Activated CD4-positive, CD25-positive, alpha-beta regulatory T cell treated with anti-CD3 and anti-CD28 coated beads, Interleukin-2, amount 50 U/mL, for 24 hours (primary cell): ENCODE measurements around the gene WNT7A.

ENCODE experiments used
- ATAC-seq, 2 donors: fragments of 150-1000 bp; cut with Tn5 transposase; one replicate each; pipeline ENCODE4 v1.10.0; 2021; ENCODE audit warnings: mild to moderate bottlenecking in 1 of 2, moderate library complexity in 1 of 2

Gene WNT7A

DNA sequence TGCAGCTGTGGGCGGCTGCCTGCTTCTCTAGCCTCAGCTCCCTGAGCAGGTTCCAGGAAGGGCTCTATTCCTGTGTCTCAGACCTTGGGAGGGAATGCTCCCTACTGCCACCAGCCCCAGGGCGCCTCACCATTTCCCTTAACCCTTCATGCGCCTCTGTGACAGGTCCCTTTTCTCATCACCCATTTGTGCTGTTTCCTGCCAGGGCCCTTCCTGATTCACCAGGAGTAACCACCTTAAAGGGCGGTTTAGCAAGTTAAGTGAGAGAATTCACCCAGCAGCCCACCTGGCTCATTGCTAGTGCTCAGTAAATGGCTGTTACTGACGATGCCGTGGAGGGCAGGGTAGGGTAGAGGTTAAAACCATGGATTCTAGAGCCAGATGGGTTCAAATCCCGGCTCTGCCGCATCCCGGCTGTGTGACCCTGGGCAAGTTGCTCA, 87.8 kb downstream of the WNT7A start:
- ATAC-seq, result no peak

DNA sequence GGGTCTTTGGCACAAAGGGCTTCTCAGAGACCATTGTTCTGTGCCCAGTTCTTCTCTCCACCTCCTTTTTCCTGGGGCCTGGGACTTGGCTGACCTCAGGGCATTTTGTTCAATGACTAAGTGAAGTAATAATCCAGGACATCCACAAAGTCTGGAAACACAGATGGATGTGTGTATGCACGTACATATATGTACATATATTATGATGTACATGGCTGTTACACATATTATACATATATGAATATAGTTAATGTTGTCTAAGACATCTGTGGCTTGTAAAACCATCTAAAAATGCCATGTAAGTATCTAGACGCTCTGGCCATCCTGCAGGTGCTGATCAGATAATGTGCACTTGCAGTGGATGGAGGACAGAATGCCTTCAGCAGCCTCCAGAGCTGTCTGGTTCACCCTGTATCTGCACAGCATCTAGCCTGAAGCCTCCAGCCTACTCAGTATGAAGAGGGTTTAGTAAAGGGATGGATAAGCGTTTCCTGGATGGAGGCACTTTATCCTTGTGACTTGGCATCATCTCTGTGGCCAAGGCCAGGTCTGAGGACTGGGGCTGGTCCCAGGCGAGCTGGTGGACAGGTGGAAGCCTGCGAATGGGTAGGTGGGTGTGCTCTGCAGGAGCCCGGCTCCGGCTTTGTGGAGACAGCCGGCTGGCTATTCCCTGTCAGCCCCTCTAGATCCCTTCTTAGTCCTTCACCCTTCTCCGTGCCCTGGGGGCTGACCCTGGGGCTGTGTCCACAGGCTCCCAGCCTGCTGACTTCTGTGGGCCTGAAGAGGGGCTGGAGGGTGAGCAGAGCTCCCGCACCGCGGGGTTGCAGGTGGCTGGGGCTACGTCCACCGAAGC, 88.4 kb downstream of the WNT7A start:
- ATAC-seq, result peak in 1 of 2 donors; percentile 11

DNA sequence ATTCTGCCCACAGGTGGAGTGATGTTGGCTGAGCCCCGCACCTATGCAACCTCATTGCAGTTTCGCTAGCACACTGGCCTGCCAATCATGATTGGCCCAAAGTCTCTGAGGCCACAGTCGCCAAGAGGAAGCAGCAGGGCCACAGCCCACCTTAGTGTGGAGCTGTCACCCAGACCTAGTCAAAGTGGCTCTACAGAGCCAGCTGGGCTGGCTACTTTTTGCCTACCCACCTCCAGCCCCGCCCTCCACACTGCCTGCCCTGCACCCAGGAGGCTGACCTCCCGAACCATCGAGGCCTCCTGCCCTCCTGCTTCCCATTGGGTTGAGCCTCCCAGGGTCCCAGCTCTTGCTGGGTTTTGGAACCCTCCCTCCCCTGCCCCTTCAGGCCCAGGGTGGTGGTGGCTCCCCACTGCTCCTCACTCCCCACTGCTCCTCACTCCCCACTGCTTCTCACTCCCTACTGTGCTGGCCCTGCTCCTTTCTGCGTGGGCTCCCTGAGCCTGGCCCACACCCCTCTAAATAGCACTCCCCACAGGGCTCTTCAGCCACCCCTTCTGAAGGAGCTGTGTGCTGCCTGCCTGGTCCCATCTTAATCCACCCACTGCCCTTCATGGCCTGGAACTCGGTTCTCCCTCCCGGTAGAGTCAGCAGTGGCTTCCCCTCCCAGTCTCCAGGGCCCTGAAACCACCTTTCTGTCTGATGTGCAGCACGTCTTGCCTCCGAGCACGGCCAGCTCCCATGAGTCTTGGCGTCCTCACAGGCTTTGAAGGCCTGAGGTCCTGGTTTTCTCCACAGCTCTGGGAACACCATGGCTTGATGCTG, 89.3 kb downstream of the WNT7A start:
- ATAC-seq, result no peak

DNA sequence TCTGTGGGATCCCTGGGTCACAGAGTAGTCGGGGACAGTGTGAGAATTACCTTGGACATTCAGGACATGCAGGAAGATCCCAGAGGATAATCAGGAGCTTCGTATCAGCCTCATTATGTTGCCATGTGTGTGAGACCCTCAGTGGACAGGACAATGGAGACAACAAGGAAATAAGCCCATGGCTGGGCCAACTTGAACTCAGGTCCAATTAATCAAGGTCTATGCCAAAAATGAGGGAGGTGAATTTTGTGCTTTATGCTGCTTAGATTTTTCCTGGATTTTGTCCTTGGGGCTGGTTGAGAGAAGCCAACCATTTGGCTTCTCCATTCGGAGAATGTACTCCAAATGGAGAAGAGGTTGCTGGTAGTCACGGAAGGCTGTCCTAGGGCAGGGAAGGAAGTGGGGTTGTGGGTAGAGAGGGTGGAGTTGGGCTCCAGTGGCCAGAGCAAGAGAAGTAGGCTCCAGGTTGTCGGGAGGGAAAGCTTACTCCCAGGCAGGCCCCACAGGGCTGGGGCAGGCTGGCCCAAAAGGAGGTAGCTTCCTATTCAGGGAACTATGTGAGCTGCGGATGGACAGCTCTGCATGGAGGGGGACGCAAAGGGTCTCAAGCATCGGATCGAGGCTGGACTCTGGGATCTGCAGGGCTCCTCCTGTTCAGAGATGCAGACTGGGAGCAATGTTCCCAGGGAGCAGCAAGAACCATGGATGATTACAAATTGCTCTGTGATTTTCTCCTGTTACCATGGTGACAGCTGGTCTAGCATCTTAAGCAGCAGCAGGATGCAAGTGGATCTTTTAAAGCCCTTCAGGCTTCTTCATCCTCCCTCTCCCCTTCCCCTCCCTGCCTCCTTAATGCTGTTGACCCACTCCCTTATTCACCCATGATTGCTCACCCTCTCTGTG, 91.1 kb downstream of the WNT7A start:
- ATAC-seq, result no peak

DNA sequence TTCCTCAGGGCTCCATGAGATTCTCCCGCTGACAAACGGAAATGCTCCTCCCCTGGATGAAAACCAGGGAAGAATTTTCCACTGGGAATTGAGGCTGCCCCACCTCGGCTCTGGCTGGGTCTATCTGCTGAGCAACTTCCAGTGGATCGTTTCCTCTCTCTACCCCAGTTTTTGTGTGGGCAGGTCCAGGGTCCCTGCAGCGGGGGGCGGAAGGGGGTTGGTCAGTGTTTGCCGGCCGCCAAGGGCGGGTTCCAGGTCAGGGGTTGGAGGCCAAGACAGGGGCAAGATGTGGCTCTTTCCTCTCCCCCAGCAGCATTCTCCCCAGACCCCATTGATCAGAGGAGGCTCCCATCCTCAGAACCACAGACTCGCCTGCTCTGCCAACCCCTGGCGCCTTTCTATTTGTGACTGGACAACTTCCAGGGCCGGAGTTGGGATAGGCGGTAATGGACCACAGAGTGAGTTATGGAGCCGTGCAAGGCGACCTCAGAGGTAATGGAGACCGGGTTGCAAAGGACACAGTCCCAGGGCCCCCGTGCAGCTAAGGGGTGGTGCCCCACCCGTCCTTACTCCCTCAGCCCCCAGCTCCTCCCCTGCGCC, 92.2 kb downstream of the WNT7A start:
- no peak for ATAC-seq

DNA sequence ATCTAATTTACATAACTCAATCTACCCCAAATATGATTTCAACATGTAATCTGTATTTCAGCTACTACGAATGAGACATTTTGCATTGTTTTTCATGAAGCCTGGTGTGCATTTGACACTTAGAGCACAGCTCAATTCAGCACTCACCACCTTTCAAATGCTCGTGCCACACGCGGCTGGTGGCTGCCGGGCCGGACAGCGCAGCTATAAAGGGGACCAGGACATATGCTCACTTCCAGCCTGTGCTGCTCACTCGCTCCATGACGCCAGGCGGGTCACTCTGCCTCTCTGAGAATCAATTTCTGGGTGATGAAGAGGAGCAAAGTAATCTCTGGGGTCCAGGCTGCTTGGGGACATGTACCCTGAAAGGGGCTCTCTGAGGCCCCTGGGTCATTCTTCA, 93.1 kb downstream of the WNT7A start:
- ATAC-seq, result no peak

DNA sequence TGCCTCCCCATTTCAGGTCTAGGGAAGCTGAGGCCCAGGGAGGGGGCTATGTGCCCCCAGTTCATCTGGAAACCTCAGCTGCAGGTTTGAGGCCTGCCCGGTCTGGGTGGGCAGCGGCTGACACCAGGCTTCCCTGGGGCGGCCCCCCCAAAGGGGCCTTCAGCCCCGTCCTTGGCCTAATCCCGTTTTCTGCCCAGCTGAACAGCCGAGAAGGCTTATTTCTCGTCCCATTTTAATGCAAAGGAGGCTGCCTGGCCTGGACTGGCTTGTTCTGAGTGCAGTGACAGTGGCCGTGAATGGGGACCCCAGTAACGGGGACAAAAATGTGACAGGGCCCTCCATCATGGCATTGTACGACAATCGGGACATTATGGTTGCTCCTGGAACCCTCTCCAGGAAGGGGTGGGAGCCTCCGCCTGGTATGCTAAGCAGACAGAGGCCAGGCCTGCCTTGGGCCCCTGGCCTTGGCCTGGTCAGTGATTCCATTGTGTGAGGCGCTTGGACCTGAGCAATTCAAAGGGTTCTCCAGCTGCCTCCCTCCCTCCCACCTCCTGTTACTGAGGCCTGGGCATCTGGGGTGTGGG, 93.9 kb downstream of the WNT7A start:
- ATAC-seq, result no peak

DNA sequence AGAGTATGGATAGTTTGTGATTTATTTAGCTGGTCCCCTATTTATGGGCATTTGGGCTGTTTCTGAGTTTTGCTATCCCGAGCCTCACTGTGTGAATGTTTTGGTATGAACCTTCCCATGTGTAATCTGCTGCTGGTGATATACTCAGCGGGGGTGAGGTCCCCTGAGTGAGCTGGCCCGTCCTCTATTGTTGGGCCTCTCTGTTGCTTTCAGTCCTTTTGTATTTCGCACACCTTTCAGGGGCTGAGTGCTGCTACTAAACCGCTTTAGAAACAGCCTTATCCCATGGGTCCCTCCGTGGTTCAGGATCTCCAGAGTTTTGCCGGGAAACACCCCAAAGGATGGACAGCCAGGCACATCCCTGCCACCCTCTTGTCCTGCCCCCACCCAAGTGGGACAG, 94.5 kb downstream of the WNT7A start:
- ATAC-seq, result no peak

DNA sequence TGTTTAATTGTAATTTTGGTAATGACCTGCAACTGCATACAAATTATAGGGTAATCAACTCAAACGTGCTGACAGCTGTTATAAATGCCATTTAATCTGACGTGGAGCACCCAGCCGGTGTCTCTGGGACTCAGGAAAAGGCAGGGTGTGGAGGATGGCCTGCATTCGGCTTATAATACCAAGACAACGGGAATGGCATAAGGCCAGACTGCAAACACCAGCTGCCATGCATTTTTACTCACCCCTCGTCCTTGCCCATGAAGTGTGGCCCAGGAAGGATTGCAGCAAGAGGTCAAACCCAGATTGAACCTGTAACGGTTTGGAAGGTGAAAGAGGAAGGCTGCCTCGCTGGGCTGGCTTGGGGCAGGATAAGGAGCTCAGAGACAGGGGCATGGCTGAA, 96.4 kb downstream of the WNT7A start:
- ATAC-seq, result no peak

DNA sequence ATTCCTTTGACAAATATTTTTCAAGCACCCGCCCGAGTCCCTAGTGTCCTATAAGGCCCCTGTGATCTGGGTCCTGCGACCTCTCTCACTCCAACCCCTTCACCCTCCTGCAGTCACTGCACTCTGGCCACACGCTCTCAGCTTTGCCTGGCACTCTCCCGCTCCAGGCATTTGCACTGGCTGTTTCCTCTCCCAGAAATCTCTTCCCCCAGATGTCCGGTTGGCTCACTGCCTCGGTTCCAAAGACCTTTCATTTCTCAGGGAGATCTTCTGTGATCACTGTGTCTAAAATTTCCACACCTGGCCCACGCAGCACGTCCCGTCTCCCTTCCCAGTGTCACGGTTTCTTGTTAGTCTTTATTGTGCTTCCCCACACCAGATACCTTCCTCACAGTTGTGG, 97.4 kb downstream of the WNT7A start:
- no peak for ATAC-seq

DNA sequence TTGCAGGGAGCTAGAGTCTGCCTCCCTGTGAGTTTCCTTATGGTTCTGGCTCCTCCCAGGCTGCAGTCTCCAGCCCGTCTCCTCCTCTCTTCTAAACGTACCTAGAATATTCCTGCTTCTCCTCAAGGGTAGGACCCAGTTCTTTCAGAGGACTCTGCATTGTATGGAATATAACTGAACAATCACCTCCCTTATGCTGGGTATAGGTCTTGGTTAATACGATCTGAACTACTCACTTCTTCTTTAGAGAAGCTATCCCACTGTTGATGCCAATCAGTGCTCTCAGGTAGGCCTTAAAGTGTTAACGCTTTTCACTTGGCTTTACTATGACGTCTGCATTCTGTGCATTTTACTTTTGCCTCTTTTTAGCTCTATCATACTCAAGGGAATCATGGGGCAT, 98.5 kb downstream of the WNT7A start:
- no peak for ATAC-seq

DNA sequence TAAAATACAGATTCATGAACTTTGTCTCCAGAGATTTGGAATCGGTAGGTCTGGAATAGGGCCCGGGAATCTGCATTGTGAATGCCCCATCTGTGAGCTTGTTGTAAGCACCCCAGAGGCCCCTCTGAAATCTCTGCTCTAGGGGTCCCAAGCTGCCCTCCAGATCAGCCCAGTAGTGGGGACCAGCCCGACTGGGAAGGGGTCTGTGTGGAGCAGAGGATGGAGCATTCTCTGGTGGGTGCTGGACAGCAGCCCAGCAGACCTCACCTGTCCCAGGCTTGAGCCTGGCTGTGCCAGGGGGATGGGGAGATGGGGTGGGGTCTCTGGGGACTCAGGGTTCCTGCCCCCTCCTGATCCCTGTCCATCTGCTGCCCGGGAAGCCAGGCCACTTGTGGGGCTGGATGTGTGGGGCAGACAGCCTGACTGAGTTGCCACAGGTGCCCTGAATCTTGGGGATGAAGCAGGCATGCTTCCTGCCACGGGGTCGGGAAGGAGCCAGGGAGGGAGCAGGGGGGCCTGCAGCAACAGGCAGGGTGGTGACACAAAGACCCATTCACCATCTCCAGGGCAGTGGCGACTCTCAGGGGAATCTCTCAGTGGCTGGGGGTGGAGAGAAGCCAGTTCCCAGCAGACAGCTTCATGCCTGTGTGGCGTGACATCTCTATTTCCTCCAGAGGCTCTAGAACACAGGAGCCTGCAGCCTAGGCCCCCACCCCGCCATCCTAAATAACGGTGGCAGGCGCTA, 99.3 kb downstream of the WNT7A start:
- ATAC-seq, result no peak

DNA sequence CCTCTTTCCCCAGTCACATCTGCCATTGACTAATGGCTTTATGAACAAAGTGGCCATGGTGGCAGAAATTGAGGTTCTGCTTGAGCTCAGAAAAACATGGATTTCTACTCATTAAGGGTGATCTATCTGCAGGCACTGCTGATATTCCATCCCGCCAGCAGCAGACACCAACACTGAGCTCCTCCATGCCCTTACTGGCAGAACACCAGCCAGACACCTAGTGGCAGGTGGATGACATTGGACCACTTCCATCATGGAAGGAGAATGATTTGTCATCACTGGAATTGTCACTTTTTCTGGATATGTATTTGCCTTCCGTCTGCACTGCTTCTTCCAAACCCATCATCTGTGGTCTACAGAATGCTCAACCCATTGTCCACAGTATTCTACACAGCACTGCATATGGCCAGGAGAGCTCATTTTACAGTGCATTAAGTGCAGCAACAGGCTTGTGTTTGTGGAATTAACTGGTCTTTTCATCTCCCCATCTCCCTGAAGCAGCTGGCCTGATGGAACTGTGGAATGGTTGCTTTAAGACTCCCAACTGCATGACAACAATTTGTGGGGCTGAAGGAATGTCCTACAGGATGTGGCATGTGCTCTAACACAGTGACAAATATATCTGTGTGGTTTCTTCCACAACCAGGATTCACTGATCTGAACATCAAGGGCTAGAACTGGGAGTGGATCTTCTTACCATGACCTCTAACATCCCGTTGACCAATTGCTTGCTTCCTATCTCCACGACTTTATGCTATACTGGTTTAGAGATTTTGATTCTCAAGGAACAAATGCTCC, 103.4 kb downstream of the WNT7A start:
- ATAC-seq, result no peak

DNA sequence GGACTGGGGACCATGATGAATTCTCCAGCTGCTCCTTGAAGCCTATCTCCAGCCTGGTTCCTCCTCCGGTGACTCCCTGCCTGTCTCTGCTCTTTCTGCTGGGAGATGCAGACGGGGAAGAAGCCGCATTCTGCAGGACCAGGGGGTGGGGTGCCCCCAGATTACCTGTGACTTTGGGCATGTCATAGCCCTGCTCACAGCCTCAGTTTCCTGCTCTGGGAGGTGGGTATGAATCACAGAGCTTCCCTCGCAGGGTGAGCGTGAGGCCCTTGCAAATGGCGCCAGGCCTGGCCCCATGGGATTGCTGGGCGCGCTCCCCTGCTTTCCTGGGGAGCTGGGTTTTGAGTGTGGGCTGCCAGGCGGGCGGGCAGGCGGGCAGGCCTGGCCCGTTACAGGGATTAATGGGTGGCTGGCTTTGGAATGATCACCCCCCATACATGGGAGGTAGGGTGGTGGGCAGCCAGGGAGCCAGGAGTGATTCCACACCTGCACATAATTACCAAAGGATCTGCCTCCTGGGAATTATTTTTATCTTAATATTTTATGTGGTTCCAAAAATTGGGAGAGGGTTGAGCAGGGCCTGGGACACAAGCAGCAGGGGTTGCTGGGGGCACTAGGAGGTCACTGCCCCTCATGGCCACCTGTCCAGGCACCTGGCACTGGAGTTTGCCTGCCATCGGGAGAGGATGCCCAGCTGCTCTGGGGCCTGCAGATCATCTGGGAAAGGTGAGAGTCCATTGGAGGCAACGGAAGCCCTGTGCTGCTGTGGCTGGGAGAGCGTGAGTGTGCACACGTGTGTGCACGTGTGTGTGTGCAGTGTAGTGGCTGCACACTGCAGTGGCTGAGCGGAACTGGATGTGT, 106.8 kb downstream of the WNT7A start:
- no peak for ATAC-seq

DNA sequence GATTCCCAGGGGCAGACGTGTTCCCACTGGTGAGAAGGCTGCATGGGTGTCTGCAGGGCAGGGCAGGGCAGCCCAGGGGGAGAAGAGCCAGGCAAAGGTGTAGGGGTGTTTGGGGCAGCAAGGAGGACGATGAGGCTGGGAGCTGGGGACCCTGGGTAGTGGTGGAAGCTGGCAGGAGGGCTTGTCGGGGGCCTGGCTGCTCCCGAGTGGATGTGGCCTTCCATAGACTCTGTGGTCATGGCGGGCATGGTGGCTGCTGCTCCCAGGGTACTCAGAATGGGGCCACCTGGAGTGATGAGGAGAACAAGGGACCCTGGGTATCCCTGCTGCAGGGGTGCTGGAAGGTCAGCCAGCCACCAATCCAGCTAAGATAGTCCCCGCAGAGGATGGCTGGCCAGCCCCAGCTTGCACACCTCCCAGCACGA, 107.5 kb downstream of the WNT7A start:
- ATAC-seq, result no peak

DNA sequence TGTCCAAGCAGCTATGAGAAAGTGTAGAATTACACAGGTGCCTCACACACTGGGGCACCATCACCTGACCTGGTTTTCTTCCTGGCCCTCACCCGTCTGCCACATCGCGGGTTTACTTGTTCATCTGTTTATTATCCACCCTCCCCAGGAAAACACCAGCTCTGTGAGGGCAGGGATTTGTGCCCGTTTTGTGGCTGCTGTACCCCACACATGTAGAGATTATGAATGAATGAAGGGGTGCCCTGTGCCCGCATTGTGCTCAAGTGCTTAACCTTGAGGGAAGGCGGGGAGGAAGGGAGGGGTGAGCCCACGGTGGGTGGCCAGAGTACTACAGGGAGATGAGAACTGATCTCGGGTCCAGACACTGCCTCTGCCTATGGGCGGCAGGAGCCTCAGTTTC, 108.4 kb downstream of the WNT7A start:
- ATAC-seq, result no peak

DNA sequence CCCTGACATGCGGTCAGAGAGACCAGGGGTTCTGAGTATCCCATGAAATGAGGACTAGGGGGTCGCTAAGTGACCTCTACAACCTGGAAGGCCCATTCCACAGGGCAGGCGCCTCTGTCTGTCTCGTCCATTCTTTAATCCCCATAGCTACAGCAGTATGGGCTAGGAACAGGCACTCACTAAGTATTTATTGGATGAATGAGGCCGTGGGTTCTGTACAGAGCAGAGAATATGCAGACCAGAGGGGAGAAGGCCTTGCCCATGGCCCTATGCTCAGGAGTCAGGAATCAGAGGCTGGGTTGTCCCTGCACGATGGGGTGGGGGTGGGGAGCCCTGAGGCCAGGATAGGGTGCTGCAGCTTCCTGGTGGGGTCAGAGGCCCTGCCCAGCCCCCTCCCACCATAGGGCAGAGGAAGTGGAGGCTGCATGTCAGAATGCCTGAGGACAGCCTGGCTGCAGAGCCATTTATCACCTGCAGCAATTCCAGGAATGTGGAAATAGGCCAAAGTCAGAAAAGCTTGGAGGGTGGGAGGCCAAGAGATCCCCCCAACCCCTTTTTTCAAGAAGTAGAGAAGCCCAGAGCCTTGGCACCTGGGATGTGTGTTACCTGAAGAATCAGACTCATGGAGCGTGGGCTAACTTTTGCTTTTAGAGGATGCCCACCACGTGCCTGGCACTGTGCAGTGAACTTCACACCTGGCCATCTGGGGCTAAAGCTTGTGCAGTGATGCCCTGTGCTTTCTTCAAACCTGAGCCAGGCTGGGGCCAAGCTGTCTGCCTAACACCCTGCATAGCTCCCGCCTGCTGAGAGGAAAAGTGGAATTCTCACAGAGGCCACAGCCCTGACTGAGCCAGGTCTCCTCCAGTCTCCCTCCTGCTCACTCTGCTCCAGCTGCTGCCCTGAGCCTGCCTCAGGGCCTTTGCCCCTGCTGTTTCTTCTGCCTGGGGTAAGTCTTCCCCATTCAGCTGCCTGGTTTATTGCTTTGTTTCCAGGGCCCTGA, 109.4 kb downstream of the WNT7A start:
- no peak for ATAC-seq

DNA sequence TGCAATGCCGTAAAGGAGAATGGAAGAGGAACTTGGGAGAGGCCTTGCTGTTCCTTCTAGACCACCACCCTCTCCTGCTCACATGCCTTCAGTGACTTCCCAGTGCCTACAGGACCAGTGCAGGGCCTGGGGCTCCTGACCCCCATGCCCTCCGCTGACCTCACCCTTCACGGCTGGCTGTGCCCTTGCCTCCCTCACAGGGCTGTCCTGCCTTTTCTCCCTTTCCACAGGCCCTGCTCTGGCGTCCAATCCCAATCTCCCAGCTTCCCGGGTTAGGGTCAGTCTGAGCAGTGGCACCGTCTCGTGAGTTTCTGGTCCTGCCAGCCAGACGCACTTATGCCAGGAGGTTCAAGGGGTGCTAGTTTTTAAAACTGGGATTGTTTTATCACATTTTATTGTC, 110.4 kb downstream of the WNT7A start:
- no peak for ATAC-seq
